CD8-positive, alpha-beta memory T cell (primary cell): ENCODE results near the gene JAKMIP2. TPM values are rescaled to one million over a fixed set of nuclear protein-coding genes. Genes with fewer than 3 reads are reported as not detected.
"Not testable (repeated sequence)": the region's sequence is repeated elsewhere in the genome, so short reads cannot be mapped to it uniquely, and the experiment has no call there.

ENCODE experiments used
- CTCF ChIA-PET: fragments of 350-600 bp; sonication (Branson Sonifier 250); formaldehyde crosslinking; loops from one replicate; lab custom pipeline; 2021; ENCODE audit warnings: antibody characterized with exemption; lab: Charles Lee
- POLR2A ChIA-PET: fragments of 350-600 bp; sonication (Branson Sonifier 250); formaldehyde crosslinking; loops from one replicate; lab custom pipeline; 2021; ENCODE audit warnings: antibody characterized with exemption; lab: Charles Lee
- DNase-seq, 5 donors: peaks; one replicate each; pipeline versions ENCODE4 v3.0.0 to v3.0.0-alpha.2; 2020 to 2022; ENCODE audit warnings: mixed read lengths in 1 of 5
- H3K27ac ChIP-seq: one replicate; pipeline ENCODE4 v1.7.0; 2013; ENCODE audit warnings: low read depth, mild to moderate bottlenecking, low read length, moderate library complexity
- H3K27me3 ChIP-seq: 2 replicates; pipeline ENCODE4 v1.7.0; 2013; ENCODE audit warnings: low read length, mild to moderate bottlenecking; ENCODE audit not compliant: insufficient read depth, poor library complexity, severe bottlenecking
- H3K36me3 ChIP-seq: 2 replicates; pipeline ENCODE4 v1.7.0; 2013; ENCODE audit warnings: mild to moderate bottlenecking, low read length, moderate library complexity; ENCODE audit not compliant: insufficient read depth
- H3K4me1 ChIP-seq: 2 replicates; pipeline ENCODE4 v1.7.0; 2013; ENCODE audit warnings: mild to moderate bottlenecking, low read length, moderate library complexity; ENCODE audit not compliant: insufficient read depth
- H3K4me3 ChIP-seq: 2 replicates; pipeline ENCODE4 v1.7.0; 2013; ENCODE audit warnings: mild to moderate bottlenecking, low read length
- H3K9me3 ChIP-seq: 2 replicates; pipeline ENCODE4 v1.7.0; 2013; ENCODE audit warnings: mild to moderate bottlenecking, low read length
- H3K27ac Mint-ChIP-seq, 8 donors: one replicate each; pipeline ENCODE4 v1.8.0; 2020 to 2021; ENCODE audit warnings: mixed read lengths in 8 of 8, mild to moderate bottlenecking in 6 of 8, inconsistent platforms in 3 of 8, moderate library complexity in 3 of 8
- H3K27me3 Mint-ChIP-seq, 2 donors: one replicate each; pipeline ENCODE4 v1.8.0; 2020 to 2021; ENCODE audit warnings: mixed read lengths in 2 of 2, mild to moderate bottlenecking in 1 of 2, moderate library complexity in 1 of 2
- H3K36me3 Mint-ChIP-seq, 3 donors: one replicate each; pipeline ENCODE4 v1.8.0; 2020 to 2021; ENCODE audit warnings: mixed read lengths in 3 of 3, inconsistent platforms in 1 of 3, mild to moderate bottlenecking in 1 of 3
- H3K4me1 Mint-ChIP-seq, 3 donors: one replicate each; pipeline ENCODE4 v1.8.0; 2020 to 2021; ENCODE audit warnings: mixed read lengths in 3 of 3, inconsistent platforms in 1 of 3, mild to moderate bottlenecking in 1 of 3
- H3K4me3 Mint-ChIP-seq, 7 donors: one replicate each; pipeline ENCODE4 v1.8.0; 2020 to 2021; ENCODE audit warnings: mixed read lengths in 7 of 7, mild to moderate bottlenecking in 6 of 7, moderate library complexity in 4 of 7, inconsistent platforms in 2 of 7
- H3K9me3 Mint-ChIP-seq, 5 donors: one replicate each; pipeline ENCODE4 v1.8.0; 2020 to 2022; ENCODE audit warnings: mixed read lengths in 5 of 5, mild to moderate bottlenecking in 3 of 5, moderate library complexity in 2 of 5, inconsistent platforms in 1 of 5
- polyA plus RNA-seq: library from polyadenylated mRNA; unstranded; fragments of 300-500 nt; fragmentation: Illumina TruSeq; gene quantifications from one replicate; pipeline ENCODE4 v1.2.3, GENCODE V29; 2021
- total RNA-seq, 2 experiments: library from RNA; stranded (reverse); gene quantifications; one replicate each; pipeline ENCODE4 v1.2.3, GENCODE V29; 2021

JAKMIP2 gene
- total and polyA plus RNA-seq, 3 experiments from 2014 or later, result 1.8 to 6.3 (median 1.8) TPM

DNA sequence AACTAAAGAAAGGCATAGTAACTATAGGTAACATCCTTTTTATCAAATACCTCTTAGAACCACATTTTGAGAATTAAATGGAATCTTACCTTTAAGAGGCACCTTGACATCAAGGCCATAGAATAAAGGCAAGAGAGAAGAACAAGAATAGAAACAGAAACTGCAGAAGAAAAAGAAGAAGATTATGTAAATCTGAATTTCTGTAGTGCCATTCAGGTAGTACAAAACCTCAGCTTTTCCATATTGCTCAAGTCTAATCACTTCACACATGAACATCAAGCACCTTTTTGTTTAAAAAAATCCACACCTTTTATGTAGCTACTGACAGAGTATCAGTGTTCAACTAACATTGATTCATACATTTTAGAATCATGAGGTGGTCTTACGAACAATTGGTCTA, 180.9 kb downstream of the JAKMIP2 start:
- Mint-ChIP-seq H3K4me3 (no peak overlapping the region), H3K9me3 (no peaks in the 10 kb centered on the region), H3K36me3 (peaks cover 0 to 19% (median 14%) of the 10 kb centered on the region in 3 donors), H3K27me3 (no peaks in the 10 kb centered on the region), H3K4me1 (no peaks in the 10 kb centered on the region), H3K27ac (no peak overlapping the region)
- H3K36me3 ChIP-seq, result no peaks in the 10 kb centered on the region
- no peak for DNase-seq
- no peaks in the 10 kb centered on the region for H3K4me1 ChIP-seq
- no peak overlapping the region for H3K27ac ChIP-seq
- CTCF ChIA-PET, result interaction anchor here (0.9 kb wide), 1 partner anchor 26 kb away, joined by 3 read pairs; no protein-coding TSS in a partner anchor
- no peak overlapping the region for H3K4me3 ChIP-seq
- no peaks in the 10 kb centered on the region for H3K9me3 ChIP-seq
- H3K27me3 ChIP-seq, result no peaks in the 10 kb centered on the region
- POLR2A ChIA-PET, result no interaction called here

DNA sequence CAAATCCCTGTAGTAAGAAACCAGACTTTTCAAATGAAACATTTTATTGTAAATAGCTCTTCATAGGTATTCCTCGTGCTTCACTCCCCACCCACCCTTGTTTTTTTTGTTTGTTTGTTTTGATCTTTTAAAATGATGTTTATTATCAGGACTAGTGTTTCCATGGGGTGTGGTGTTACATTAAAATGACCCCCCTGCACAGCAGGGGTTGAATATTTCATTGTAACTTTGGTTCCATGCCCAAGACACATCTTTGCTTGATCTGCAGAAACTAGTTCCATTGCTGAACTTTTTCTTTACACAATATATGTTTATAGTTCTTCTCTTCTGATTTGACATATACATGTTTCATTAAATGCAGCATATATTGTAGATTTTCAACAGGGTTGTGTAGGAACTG, 191.4 kb downstream of the JAKMIP2 start:
- POLR2A ChIA-PET, result no interaction called here
- Histone ChIP-seq H3K9me3 (no peaks in the 10 kb centered on the region), H3K36me3 (no peaks in the 10 kb centered on the region), H3K4me1 (no peaks in the 10 kb centered on the region), H3K27ac (no peak overlapping the region), H3K4me3 (no peak overlapping the region), H3K27me3 (no peaks in the 10 kb centered on the region)
- DNase-seq, result no peak
- Mint-ChIP-seq H3K9me3 (peaks cover 0 to 4% (median 0%) of the 10 kb centered on the region in 5 donors), H3K27me3 (no peaks in the 10 kb centered on the region), H3K36me3 (peaks cover 0 to 26% (median 20%) of the 10 kb centered on the region in 3 donors), H3K4me1 (no peaks in the 10 kb centered on the region), H3K27ac (peak overlapping the region in 1 of 8 donors; percentile 36), H3K4me3 (no peak overlapping the region)
- CTCF ChIA-PET, result no interaction called here

DNA sequence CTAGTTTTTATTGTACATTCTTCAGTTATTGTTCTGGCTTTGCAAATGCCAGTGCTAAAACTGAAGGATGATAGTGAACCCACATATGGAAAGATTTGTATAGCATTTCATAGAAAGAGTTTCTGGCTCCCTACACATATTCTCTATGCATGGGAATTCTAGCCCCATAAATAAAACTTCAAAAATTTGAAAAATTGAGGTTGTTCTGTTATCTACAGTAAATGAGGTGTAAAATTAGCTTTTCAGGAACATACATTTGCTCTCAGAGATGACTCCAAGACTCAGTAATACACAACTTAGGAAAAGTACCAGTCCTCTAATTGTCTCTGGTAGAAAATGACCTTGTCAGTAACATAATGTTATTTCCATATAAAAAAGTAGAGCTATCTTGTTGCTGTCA, 192.4 kb downstream of the JAKMIP2 start:
- Histone ChIP-seq H3K27me3 (no peaks in the 10 kb centered on the region), H3K4me3 (no peak overlapping the region), H3K27ac (no peak overlapping the region), H3K4me1 (no peaks in the 10 kb centered on the region), H3K36me3 (no peaks in the 10 kb centered on the region), H3K9me3 (no peaks in the 10 kb centered on the region)
- Mint-ChIP-seq H3K4me1 (no peaks in the 10 kb centered on the region), H3K9me3 (peaks cover 0 to 4% (median 0%) of the 10 kb centered on the region in 5 donors), H3K36me3 (peaks cover 0 to 21% (median 16%) of the 10 kb centered on the region in 3 donors), H3K27ac (no peak overlapping the region), H3K4me3 (no peak overlapping the region), H3K27me3 (no peaks in the 10 kb centered on the region)
- POLR2A ChIA-PET, result no interaction called here
- DNase-seq, result no peak
- CTCF ChIA-PET, result no interaction called here

DNA sequence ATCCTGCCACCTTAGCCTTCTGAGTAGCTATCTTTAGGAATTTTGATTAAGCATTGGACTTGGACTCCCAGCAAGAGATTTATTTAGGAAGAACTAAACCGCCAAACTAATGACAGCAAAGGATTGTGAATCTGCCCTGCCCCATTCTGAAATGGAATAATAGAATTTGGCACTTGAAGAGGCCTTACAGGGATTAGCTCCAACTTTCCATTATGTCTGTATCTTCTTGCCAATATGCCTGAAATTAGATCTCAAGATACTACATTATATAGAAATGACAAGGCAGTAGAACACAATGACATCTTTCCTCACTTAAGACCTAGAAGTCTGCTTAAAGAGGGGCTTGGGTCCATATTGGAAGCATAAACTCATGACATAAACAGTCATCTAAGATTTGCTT, 195.7 kb downstream of the JAKMIP2 start:
- H3K4me3 Mint-ChIP-seq, result no peak overlapping the region
- peaks cover 0 to 10% (median 8%) of the 10 kb centered on the region in 3 donors for H3K36me3 Mint-ChIP-seq
- no peaks in the 10 kb centered on the region for H3K27me3 ChIP-seq
- H3K4me1 Mint-ChIP-seq, result no peaks in the 10 kb centered on the region
- H3K27me3 Mint-ChIP-seq, result peaks cover 0 to 5% of the 10 kb centered on the region in 2 donors
- no peaks in the 10 kb centered on the region for H3K9me3 ChIP-seq
- H3K27ac Mint-ChIP-seq, result peak overlapping the region in 1 of 8 donors; percentile 73
- no peak overlapping the region for H3K4me3 ChIP-seq
- no peaks in the 10 kb centered on the region for H3K9me3 Mint-ChIP-seq
- no peaks in the 10 kb centered on the region for H3K36me3 ChIP-seq
- ChIA-PET POLR2A (no interaction called here), CTCF (no interaction called here)
- H3K27ac ChIP-seq, result no peak overlapping the region
- no peaks in the 10 kb centered on the region for H3K4me1 ChIP-seq
- no peak for DNase-seq

DNA sequence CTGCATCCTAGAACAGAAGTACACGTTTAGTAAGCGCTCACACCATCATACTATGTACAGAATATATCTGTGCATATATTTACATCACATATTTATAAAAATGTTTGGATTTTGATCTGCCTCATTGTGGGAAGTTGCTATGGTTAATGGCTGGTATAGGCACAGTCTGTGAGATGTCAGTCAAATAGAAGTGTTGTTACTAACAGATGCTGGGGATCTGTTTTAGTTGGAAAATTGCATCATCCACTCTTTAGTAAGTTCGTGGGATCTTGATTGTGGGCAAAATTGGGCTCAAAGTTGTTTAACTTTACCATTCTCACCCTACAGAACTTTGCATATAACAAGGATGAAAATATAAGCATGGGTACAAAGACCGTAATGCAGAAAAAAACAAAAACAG, 196.3 kb downstream of the JAKMIP2 start:
- Histone ChIP-seq H3K27ac (no peak overlapping the region), H3K9me3 (no peaks in the 10 kb centered on the region), H3K27me3 (no peaks in the 10 kb centered on the region), H3K4me1 (no peaks in the 10 kb centered on the region), H3K36me3 (no peaks in the 10 kb centered on the region), H3K4me3 (no peak overlapping the region)
- H3K4me1 Mint-ChIP-seq, result no peaks in the 10 kb centered on the region
- no peak overlapping the region for H3K27ac Mint-ChIP-seq
- ChIA-PET CTCF (no interaction called here), POLR2A (no interaction called here)
- no peak overlapping the region for H3K4me3 Mint-ChIP-seq
- peaks cover 0 to 5% of the 10 kb centered on the region in 2 donors for H3K27me3 Mint-ChIP-seq
- H3K36me3 Mint-ChIP-seq, result peaks cover 0 to 7% (median 6%) of the 10 kb centered on the region in 3 donors
- no peak for DNase-seq
- H3K9me3 Mint-ChIP-seq, result peaks cover 0 to under 1% (median 0%) of the 10 kb centered on the region in 5 donors

DNA sequence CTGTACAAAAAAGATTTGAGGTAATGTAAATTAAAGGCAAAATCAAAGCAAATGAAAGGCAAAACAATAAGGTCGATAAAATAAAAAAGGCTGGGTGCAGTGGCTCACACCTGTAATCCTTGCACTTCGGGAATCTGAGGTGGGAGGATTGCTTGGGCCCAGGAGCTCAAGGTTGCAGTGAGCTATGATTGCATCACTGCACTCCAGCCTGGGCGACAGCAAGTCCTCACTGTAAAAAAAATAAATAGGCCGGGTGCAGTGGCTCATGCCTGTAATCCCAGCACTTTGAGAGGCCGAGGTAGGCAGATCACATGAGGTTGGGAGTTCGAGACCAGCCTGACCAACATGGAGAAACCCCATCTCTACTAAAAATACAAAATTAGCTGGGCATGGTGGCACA, 200.3 kb downstream of the JAKMIP2 start:
- CTCF ChIA-PET, H3K36me3 ChIP-seq, H3K4me1 ChIP-seq, H3K27me3 ChIP-seq, H3K4me3 Mint-ChIP-seq, H3K36me3 Mint-ChIP-seq, H3K27ac Mint-ChIP-seq, DNase-seq, H3K9me3 ChIP-seq, POLR2A ChIA-PET, H3K27ac ChIP-seq, H3K4me3 ChIP-seq, H3K4me1 Mint-ChIP-seq: not testable (repeated sequence)
- peaks cover 0 to 10% of the 10 kb centered on the region in 2 donors for H3K27me3 Mint-ChIP-seq
- peaks cover 3 to 18% (median 13%) of the 10 kb centered on the region in 5 donors for H3K9me3 Mint-ChIP-seq

DNA sequence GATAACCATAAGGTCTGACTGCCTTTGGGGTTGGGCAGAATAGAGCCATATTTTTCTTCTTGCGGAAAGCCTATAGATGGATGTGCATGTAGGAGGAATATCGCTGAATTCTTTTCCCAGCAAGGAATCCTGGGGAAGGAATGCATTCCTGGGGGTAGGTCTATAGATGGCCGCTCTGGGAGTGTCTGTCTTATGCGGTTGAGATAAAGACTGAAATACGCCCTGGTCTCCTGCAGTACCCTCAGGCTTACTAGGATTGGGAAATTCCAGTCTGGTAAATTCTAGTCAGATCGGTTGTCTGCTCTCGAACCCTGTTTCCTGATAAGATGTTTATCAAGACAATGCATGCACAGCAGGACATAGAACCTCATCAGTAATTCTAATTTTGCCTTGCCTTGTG, 202.1 kb downstream of the JAKMIP2 start:
- H3K36me3 Mint-ChIP-seq, H3K27ac ChIP-seq, H3K4me1 Mint-ChIP-seq, DNase-seq, POLR2A ChIA-PET, H3K4me3 Mint-ChIP-seq, H3K27me3 ChIP-seq, CTCF ChIA-PET, H3K4me1 ChIP-seq, H3K4me3 ChIP-seq, H3K36me3 ChIP-seq, H3K9me3 ChIP-seq, H3K27ac Mint-ChIP-seq: not testable (repeated sequence)
- peaks cover 3 to 18% (median 13%) of the 10 kb centered on the region in 5 donors for H3K9me3 Mint-ChIP-seq
- H3K27me3 Mint-ChIP-seq, result peaks cover 0 to 10% of the 10 kb centered on the region in 2 donors

DNA sequence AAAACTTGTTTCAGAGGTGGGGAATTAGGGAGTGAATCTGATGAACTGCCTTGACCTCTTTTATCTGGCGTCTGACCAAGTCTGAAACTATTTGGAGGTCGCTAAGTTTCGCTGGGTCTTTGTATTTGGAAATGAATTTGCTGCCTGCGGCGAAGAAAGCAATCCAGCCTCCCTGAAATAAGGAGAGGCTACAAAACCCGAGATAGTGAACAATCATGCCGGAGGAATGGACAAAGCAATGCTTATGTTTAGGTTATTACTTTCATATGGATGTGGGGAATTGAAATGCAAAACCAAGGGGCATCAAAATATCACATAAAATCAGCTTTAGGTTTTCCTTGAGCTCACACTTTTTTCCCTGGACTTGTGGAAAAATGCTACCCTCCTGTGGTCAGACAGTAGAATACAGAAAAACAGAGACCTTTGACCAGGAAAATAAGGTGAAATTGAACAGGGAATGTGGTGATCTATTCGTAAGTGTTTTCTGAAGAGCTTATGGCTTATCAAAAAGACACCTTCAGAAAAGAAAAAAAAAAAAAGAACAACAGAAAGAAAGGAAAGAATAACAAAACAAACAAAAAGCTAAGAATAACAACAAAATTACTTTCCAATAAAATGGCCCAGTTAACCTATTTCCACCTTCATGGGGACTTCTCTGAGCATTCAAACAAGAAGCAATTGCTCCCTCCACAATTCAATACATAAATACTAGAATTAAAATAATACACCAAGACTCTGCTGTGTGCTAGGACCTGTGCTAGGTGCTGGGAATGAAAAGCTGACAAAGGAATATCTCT, 204.1 kb downstream of the JAKMIP2 start:
- H3K4me1 Mint-ChIP-seq, result no peaks in the 10 kb centered on the region
- peaks cover 3 to 18% (median 13%) of the 10 kb centered on the region in 5 donors for H3K9me3 Mint-ChIP-seq
- Histone ChIP-seq H3K36me3 (no peaks in the 10 kb centered on the region), H3K27ac (no peak overlapping the region), H3K27me3 (no peaks in the 10 kb centered on the region), H3K4me3 (no peak overlapping the region), H3K4me1 (no peaks in the 10 kb centered on the region), H3K9me3 (no peaks in the 10 kb centered on the region)
- H3K27me3 Mint-ChIP-seq, result peaks cover 0 to 8% of the 10 kb centered on the region in 2 donors
- CTCF ChIA-PET, result no interaction called here
- POLR2A ChIA-PET, result no interaction called here
- no peak overlapping the region for H3K27ac Mint-ChIP-seq
- peaks cover 0 to 4% (median 0%) of the 10 kb centered on the region in 3 donors for H3K36me3 Mint-ChIP-seq
- H3K4me3 Mint-ChIP-seq, result no peak overlapping the region
- no peak for DNase-seq
